ENCODE data around the gene NKX6-2. TPM values are rescaled to one million over a fixed set of nuclear protein-coding genes. Genes with fewer than 3 reads are reported as not detected.

The NKX6-2 gene
- total and polyA plus RNA-seq, 11 donors, result 0.03 to 0.27 TPM; not detected in 9

- intact Hi-C loops (cut with DNase I), result no loop called here
- peaks cover 0 to 27% (median 14%) of the 10 kb centered on the region in 12 donors for H3K4me1 ChIP-seq
- DNase-seq (no peak), ATAC-seq (no peak)
- H3K36me3 ChIP-seq, result no peaks in the 10 kb centered on the region
- H3K27ac ChIP-seq, result no peak overlapping the region
- H3K9me3 ChIP-seq, result no peaks in the 10 kb centered on the region
- WGBS, 4 donors, result 62 to 68% (median 65%) methylated on average over 24 to 31 of the region's 31 CpGs
- TF ChIP-seq CTCF (IDR thresholded peaks at IDR 0.05), result no peak
- no peak overlapping the region for H3K4me3 ChIP-seq
- H3K27me3 ChIP-seq, result peaks cover 29 to 72% (median 41%) of the 10 kb centered on the region in 9 donors
Observed at GRCh38 chr10:132790934-132791829, 5.2 kb upstream of the NKX6-2 start.

GRCh38 chr10:132790470-132790869 is 4.5 kb upstream of the NKX6-2 start:
- Histone ChIP-seq H3K4me1 (peaks cover 0 to 32% (median 14%) of the 10 kb centered on the region in 12 donors), H3K27ac (no peak overlapping the region), H3K36me3 (no peaks in the 10 kb centered on the region), H3K9me3 (no peaks in the 10 kb centered on the region), H3K27me3 (peaks cover 30 to 73% (median 45%) of the 10 kb centered on the region in 9 donors), H3K4me3 (no peak overlapping the region)
- 45 to 56% (median 50%) methylated on average over 7 of the region's 7 CpGs for WGBS, 4 donors
- DNase-seq (no peak), ATAC-seq (no peak)
- TF ChIP-seq CTCF (IDR thresholded peaks at IDR 0.05) (no peak), POLR2A (IDR thresholded peaks at IDR 0.05) (no peak)
- intact Hi-C loops (cut with DNase I), result no loop called here

GRCh38 chr10:132789659-132790148 is 3.8 kb upstream of the NKX6-2 start:
- Histone ChIP-seq H3K36me3 (no peaks in the 10 kb centered on the region), H3K9me3 (no peaks in the 10 kb centered on the region), H3K27me3 (peaks cover 35 to 81% (median 53%) of the 10 kb centered on the region in 9 donors), H3K4me3 (no peak overlapping the region), H3K4me1 (peaks cover 0 to 39% (median 14%) of the 10 kb centered on the region in 12 donors), H3K27ac (no peak overlapping the region)
- TF ChIP-seq POLR2A (IDR thresholded peaks at IDR 0.05), result no peak
- no peak for TF ChIP-seq CTCF (IDR thresholded peaks at IDR 0.05)
- WGBS, 4 donors, result 64 to 71% (median 68%) methylated on average over 9 to 15 of the region's 15 CpGs
- peak in 1 of 4 donors; percentile 7 for ATAC-seq
- intact Hi-C loops (cut with DNase I), result loop anchor here in 3 of 10 donors (5.0 kb wide), 1 partner anchor 132 kb away; no protein-coding TSS in a partner anchor
- DNase-seq, result no peak

GRCh38 chr10:132788831-132789219 is 2.9 kb upstream of the NKX6-2 start:
- no peak for ATAC-seq
- intact Hi-C loops (cut with DNase I), result loop anchor here in 3 of 10 donors (5.0 kb wide), 1 partner anchor 132 kb away; no protein-coding TSS in a partner anchor
- Histone ChIP-seq H3K27me3 (peaks cover 43 to 84% (median 62%) of the 10 kb centered on the region in 9 donors), H3K4me3 (no peak overlapping the region), H3K27ac (no peak overlapping the region), H3K36me3 (peaks cover 0 to under 1% (median 0%) of the 10 kb centered on the region in 9 donors), H3K4me1 (peaks cover 0 to 47% (median 14%) of the 10 kb centered on the region in 12 donors), H3K9me3 (no peaks in the 10 kb centered on the region)
- 0 to 9% (median 4%) methylated on average over 5 to 30 of the region's 30 CpGs for WGBS, 4 donors
- no peak for DNase-seq
- TF ChIP-seq CTCF (IDR thresholded peaks at IDR 0.05) (no peak), POLR2A (IDR thresholded peaks at IDR 0.05) (no peak)
